Activated CD4-positive, alpha-beta T cell treated with anti-CD3 and anti-CD28 coated beads for 1 hour (primary cell): ENCODE data around the gene SOX1.

Experiments used
- DNase-seq: peaks from one replicate; pipeline ENCODE4 v3.0.0-alpha.2; 2020

The SOX1 gene

DNA sequence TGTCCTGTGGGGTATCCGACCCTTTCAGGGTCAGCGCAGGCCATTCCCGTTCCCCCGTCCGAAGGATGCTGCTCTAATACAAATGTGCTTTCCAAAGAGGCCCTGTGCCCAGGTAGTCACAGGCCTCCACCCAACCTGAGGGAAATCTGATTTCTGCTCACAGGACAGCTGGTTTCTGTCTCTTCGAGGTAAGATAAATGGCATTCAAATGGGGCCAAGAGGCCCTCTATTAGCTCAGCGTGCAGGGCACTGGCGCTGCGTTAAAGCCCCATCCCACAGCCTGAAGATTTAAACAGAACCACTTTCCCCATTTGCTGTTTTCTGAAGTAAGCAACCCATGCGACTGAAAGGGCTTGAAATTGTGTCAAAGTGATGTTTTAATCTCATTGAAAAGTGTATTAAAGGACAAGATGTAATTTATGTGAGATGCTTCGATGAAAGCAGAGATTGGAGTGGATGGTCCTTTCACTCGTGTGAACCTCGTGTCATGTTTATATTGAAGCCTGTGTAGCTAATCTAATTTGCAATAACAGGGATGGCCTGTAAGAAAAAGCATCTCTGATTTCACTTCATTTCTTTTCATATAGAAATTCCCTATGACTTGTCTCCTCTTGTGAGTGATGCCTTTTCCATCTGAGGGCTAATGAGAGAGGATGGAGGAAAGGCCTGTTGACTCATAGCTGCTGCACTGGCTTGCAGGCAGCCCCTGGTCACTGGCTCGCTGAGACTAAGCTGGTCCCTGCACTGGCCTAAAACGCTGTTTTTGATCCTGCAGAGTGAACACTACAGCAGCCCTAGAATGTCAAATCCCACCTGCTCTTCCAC is 7.3 kb upstream of the SOX1 start:
- DNase-seq, result no peak

DNA sequence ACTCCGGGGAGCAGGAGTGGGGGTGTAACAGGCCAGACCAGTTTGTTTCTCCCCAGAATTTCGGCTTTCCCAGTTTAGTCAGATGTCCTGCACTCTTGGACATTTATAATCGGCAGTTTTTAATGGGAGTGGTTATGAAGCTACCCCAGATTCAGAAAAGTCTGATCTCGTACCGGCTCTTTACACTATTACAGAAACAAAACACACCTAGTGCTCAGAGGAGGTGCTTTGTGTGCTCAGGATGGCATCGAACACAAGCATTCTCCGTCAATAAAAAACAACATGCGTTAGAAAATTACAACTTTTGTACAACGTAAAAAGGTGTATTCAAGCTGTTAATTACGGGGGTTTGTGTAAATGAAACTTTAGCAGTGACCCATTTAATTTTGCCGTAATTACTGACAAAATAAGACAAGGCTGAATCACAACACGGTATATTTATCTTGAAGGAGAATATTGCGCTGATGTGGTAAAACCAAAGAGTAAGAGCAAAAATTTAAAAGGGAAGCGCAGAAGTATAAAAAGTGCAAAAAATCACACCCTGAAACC is 6.6 kb upstream of the SOX1 start:
- DNase-seq, result no peak

DNA sequence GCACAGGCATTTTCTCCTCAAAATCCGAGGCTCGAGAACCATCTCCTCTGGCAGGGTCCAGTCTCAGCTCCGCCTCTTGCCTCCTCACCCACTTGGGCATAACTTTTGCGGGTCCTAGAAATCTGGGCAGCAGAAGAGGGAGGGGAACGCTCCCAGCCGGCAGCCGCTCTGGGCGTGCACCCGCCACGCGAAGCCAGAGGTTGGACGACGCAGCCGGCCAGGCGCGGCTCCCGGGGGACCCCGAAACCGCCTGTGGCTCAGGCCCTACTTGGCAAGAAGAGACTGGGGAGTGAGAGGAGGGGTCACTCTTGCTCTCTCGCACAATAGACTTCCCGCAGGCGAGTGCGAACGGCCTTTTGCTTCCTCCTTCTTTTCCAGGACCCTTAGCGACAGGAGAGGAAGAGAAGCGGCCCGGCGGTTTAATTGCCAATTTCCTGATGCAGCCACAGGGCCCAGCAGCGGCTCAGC is 6.0 kb upstream of the SOX1 start:
- DNase-seq, result no peak

DNA sequence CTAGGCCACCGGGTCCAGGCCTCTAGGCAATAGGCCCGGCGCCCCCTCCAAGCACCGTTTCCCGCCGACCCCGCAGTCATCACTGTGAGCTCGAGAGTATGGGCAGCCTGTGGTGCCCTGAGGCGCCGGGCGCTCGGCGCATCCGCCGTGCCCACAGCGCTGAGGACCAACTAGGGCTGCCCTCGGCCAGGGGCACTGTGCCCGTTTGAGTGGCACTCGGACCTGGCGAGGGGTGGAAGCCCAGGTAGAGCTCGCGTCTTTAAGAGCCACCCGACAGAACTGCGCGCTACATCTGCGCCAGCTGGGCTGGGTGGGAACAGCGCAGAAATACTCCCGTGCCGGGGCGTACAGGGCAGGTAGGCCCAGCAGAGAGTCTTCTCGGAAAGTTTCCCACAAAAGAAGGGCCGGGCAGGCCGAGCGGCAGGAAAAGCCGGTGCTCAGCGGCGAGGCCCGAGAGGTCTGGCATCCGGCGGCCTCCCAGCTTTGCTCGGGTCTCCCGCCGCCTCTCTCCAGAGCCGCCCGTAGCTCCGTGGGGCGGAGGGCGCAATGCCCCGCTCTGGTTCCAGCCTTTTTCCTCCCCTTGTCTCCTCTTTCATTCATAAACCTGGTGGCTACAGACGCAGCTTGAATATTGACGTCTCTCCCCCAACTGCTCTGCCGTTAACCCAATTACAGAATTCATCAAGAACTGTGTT is 5.4 kb upstream of the SOX1 start:
- no peak for DNase-seq

DNA sequence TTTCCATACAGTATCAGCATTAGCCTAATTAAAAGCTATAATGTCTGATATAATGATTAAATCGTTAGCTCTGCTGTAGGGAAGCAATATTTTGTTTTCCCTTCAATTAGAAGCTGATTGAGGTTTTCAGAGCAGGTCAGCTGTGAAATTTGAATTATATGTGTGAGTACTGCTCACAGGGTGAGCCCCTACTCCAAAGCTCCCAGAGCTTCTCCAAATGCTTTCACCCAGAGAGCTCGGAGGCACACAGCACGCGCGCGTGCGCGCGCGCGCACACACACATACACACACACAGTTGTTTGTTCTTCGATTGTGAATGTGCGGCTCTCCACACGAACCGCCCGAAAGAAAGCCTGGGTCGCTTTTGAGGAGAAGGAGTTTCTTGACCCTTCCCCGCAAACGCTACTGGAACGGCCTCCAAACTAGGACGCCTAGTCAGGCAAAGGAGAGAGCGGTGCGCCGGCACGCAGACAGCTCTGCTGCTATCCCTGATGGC is 4.8 kb upstream of the SOX1 start:
- no peak for DNase-seq

DNA sequence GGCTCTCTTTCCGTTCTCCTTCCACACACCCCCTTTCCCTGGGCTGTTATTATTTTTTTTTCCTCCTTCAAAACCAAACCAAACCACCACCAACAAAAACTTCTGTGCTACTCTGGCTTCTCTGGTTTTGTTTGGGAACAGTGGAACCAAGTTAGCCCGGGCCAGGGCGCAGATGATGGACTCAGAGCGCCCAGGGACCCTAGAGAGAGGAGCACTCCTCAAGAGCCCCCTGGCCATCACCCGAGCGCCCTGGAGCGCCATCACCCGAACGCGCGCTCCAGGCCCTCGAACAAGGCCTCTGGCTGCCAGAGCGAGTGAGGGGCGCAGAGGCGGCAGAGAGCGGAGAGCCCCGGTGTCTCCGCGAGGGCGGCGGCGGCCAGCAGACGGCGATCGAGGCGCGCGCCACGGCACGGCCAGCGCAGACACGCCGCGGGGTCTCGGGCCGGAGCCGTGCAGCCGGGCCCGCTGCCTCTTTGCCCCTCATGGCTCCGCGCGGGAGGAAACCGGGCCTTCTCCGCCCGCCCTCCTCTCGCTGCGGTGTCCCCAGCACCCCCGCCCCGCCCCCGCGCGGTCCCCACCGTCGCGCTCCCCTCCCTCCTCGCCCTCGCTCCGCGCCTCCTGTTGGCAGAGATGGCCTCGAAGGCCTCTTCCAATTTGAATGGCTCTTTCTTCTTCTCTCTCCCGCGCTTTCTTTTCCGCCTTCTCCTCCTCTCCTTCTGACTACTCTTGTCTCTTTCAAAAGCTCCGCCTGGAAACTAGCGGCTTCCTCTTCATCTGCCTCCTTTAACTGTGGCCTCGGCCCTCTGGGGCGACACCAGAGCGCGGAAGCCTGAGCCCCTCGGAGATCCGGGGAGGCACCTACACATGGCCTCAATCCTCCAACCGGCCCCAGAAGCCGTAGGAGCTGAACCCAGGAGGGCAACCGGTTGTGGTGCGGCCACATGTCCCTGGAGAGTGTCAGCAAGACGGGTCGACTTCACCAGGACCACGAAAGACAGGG is 4.1 kb upstream of the SOX1 start:
- no peak for DNase-seq

DNA sequence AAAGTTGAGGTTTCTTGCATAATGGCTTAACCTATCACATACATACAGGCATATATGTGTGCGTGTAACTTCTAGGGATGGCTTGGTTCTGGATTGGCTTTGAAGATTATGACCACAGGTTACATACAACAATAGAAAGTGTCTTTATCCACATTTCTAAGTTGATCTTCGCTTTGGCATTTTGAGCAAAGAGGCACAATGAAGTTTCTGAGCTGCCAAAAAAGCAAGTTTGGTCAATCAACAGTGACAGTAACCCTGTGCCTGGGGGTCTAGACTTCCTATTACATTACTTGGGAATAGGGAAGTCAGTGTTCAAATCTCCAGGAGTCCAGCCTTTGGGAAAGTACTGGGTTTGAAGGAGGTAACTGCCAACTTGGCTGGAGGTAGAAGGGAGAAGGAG is 3.1 kb upstream of the SOX1 start:
- no peak for DNase-seq

DNA sequence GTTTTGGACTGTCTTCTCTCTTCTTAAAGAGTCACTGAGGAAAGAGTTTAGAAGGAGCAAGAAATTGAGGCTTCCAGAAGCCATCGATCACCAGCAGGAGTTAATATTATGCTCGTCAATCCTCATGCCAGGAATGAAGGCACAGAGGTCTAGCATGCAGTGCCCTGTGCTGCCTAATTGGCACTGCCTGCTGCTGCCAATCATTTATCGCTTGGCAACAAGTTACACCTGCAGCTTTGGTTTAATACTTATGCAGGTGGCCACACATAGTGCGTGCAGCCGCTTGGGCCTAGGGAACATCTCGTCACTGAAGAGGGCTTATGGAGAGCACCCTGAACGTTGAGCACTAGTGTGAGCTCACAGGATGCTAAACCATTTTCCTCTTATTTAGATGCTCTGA is 2.7 kb upstream of the SOX1 start:
- DNase-seq, result no peak

DNA sequence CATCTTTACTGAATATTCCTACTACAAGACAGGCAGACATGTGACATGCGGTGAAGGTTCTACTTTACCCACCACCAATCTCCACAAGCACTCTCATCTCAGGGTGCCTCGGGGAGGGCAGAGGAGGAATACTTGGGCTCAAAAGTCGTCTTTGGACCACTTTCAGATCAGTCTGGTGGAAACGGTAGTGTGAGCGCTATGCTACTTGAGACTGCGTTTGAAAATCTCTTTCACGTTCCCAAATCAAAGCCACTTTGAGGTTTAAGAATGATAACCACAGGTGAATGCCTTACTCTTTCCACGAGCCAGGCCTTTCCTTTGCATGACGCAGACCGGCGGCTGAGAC is 1.5 kb upstream of the SOX1 start:
- DNase-seq, result no peak

DNA sequence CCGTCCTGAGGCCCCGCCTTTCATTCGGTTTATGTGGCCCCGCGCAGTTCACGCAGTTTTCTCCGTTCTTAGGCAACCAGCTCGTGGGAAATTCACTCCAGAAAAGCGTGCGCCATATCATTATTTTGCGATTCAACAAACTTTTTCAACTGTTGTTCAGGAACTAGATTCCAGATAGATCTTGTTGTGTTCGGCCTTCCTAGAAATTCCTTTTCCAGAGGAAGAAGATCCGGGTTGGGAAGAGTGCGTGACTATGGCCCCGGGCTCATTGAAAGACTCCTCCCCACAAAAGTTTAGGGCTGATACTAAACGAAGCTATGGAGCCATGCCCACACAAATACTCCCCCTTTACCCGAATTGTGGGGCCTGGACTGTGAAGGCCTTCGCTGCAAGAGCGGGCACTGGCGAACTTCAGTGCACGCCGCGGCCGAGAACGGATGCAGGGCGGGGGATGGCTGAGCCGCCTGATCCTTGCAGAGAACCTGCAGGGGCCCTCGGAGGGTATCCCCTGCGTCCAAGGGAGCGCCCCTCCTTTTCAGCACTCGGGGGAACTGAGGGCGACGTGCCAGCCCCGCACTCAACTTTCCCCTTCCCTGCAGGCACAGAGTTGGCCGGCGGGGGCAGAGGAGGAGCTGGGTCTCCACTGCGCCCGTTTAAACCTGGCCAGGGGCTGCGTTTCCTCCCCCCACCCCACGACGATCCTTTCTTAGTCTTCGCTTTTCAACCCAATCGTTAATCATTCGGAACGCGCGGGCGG is 904 bp upstream of the SOX1 start:
- DNase-seq, result no peak

DNA sequence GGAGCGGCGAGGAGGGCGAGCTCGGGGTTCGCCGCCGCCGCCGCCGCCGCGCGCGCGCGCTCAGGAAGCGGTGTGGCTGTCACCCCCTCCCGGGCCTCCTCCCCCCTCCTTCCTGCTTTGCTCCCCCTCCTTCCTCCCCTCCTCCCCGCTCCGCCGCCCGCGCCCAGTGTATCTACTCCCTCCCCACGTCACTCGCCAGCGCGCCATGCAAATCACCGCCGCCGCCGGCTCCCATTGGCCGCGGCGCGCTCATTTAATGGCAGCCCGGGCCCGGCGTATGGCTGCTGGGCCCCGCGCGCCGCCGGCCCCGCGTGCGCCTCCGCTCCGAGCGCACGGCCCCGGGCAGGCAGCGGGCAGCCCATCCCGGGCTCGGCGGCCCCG is 335 bp upstream of the SOX1 start:
- DNase-seq, result peak; percentile 35

DNA sequence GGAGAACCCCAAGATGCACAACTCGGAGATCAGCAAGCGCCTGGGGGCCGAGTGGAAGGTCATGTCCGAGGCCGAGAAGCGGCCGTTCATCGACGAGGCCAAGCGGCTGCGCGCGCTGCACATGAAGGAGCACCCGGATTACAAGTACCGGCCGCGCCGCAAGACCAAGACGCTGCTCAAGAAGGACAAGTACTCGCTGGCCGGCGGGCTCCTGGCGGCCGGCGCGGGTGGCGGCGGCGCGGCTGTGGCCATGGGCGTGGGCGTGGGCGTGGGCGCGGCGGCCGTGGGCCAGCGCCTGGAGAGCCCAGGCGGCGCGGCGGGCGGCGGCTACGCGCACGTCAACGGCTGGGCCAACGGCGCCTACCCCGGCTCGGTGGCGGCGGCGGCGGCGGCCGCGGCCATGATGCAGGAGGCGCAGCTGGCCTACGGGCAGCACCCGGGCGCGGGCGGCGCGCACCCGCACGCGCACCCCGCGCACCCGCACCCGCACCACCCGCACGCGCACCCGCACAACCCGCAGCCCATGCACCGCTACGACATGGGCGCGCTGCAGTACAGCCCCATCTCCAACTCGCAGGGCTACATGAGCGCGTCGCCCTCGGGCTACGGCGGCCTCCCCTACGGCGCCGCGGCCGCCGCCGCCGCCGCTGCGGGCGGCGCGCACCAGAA is 1.1 kb downstream of the SOX1 start:
- no peak for DNase-seq

DNA sequence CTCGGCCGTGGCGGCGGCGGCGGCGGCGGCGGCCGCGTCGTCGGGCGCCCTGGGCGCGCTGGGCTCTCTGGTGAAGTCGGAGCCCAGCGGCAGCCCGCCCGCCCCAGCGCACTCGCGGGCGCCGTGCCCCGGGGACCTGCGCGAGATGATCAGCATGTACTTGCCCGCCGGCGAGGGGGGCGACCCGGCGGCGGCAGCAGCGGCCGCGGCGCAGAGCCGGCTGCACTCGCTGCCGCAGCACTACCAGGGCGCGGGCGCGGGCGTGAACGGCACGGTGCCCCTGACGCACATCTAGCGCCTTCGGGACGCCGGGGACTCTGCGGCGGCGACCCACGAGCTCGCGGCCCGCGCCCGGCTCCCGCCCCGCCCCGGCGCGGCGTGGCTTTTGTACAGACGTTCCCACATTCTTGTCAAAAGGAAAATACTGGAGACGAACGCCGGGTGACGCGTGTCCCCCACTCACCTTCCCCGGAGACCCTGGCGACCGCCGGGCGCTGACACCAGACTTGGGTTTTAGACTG is 1.7 kb downstream of the SOX1 start:
- DNase-seq, result no peak

DNA sequence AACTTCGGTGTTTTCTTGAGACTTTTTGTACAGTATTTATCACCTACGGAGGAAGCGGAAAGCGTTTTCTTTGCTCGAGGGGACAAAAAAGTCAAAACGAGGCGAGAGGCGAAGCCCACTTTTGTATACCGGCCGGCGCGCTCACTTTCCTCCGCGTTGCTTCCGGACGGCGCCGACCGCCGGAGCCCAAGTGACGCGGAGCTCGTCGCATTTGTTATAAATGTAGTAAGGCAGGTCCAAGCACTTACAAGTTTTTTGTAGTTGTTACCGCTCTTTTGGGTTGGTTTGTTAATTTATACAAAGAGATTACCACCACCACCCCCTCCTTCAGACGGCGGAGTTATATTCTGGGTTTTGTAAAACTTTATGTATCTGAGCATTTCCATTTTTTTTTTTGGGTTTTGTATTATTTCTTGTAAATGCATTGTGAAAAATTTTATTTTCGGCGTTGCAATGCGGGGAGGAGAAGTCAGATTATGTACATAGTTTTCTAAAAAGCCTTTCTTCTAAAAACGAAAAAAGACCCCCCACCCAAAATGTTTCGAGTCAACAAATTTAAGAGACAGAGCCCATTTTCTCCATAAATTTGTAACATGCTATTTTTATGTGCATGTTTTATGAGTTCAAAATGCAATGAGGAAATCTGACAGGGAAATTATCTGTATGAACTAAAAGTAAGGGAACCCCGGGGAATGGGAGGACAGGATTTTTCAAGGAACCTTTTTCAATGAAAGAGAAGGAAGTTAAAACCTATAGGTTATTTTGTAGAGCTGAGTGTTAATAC is 2.3 kb downstream of the SOX1 start:
- DNase-seq, result no peak

DNA sequence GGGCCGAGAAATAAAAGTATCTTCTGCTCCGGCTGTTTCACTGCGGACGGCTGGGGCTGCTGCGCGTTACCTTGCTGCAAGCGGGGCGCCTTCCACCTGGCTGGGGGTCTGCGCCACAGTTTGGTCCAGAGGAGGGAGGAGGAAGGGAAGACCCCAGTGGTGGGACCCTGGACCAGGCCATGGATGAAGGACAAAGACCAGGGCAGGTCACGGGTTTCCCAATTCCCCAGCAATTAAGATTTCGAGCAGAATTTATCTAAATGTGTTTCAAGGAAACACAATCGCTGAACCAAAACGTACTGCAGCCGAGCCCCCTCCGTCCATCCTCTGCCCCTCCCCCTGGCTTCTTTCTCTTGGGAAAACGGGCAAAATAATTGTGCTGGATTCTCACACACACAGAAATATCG is 2.9 kb downstream of the SOX1 start:
- no peak for DNase-seq

DNA sequence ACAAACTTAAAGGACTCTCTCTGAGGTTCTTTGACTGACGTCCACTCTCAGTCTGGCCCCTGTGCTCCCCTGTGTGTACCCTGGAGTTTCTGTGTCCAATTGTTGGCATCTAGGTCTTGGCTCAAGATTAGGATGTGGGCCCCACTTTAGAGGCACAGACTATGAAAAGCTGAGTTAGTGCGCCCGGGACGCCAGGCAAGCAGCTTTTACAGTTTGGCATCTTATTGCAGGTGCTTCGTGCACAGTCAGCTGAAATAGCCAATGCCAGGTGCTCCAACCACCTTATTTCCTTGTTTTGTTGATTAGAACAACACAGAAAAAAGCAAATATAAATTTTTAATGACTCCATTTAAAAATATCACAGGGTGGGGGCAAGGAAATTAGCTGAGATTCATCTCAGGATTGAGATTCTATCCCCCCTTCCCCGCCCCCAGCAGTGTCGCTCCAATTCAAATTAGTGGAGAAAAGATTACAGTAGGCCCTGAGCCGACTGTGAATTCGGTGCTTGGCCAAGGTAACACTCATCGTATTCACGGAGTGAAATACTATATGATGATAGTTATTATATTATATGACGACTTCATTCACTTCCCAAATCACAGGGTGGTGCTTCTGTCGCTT is 4.3 kb downstream of the SOX1 start:
- DNase-seq, result no peak

DNA sequence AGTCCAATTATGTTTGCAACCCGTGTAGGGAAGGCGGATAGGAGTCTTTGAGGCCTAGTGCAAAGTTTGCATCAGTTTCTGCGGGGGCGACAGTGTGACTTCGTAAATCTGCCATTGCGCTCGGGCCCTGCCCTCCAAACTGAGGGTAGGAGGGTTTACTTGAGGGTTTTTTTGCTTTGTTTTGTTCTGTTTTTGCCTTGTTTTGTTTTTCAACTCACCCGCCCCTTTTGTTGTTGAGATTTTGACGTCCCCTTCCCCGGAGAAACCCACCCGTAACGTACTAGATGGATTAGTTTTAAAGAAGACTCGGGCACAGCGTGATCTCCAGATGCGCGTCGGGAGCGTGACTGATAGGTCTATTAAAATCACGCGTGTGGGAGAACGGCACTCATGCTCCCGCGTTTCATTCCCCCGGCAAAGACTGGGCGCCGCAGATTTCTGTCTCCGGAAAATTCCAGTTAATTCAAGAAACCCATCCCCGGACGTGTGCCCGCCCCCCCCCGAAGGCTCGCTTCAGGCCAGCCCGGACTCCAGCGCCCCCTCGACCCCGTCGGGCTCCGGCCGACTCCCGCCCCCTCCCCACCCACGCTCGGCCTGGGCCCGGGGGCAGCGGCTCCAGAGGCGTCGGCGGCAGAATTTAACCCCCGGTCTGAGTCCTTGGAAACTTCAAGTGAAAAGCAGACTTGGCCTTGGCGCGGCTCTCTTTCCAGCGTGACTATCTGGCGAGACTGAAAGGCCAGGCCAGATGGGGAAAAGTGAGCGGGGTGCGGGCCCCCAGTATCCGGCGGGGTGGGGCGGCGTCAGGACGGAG is 5.0 kb downstream of the SOX1 start:
- no peak for DNase-seq

DNA sequence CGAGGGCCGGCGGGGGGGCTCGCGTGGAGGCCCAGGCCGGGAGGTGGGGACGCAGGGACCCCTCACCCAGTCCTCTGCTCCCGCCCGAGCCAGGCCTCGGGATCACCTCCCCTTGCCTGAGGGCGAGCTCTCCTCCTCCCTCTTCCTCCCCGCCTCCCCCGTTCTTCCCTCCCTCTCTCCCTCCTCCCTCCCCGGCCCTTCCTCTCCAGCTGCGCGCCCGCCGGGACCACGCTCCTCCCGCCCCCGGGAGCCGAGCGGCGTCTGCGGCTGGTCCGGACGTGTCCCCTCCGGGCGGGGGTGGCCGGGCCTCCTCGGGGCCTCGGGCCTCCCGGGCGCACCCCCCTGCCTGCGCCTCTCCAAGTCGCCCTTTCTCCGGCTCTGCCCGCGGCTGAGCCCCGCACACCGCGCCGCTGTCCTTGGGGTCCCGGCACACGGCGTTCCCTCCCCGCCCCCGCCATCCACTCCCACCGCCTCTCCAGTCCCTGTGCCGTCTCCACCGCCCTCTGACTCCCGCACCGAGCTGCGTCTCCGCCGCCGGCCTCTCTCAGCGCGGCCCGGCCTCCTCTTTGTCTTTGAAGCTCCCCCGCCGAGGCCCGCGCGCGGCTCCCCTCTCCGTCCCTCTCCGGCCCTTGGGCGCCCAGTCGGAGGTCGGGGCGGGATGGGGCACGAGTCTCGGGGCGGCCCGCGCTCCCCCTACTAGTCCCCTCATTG is 5.7 kb downstream of the SOX1 start:
- no peak for DNase-seq
